Pericardium fibroblast (primary cell): ENCODE measurements around the gene PARG. TPM values are rescaled to one million over a fixed set of nuclear protein-coding genes. Genes with fewer than 3 reads are reported as not detected.

Experiments
- total RNA-seq: library from RNA; depleted of rRNA; stranded (reverse); fragments of >200 nt; gene quantifications from 2 replicates; pipeline ENCODE4 v1.2.3, GENCODE V29; 2015

Gene PARG
- total RNA-seq, result 10.9 and 13.7 TPM in 2 replicates

DNA sequence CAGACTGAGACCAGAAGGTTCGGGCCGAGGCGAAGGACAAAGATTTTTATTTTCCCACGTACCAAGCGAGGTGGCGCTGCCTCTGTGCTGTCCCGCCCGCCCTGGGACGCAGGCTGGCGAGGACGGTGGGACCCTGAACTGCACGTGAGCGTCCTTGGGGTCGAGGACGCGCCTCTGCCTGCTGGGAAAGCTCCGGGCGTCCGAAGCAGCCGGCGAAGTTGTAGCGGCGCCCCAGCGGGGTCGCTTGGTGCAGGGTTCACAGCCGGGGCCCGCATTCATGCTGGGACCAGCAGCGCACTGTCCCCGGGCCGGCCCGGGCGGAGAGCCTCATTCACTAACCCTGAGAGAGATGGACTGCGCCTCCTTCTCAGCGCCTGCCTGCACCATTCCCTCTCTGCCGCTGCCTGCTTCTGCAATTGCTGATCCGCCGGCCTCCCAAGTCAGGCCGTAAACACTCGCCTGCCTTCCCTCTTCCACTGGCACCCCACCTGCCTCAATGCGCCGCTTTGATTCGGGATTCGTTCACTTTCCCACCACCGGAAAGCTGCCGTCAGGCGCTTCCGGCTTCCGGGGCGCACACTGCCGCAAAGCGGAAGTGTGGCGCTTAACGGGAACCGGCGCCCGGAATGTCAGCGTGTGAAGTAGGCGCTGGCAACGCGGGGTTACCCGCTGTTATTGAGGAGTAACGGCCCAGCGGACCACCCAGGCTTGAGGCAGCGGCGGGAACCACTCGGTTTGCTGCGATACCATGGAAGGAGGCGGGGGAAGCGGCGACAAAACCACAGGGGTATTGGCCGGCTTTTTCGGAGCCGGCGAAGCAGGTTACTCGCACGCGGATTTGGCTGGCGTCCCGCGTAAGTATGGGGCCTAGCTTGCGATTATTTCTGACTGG lies at the start of gene PARG, which contains the start of gene TIMM23B:
PARG (minus strand) TSS at position 581 of the 892 bp plus-strand sequence; CDS start at position 279, 302 bp downstream.
TIMM23B (plus strand) TSS at position 607 of the 892 bp plus-strand sequence; CDS start at position 749, 142 bp downstream.

DNA sequence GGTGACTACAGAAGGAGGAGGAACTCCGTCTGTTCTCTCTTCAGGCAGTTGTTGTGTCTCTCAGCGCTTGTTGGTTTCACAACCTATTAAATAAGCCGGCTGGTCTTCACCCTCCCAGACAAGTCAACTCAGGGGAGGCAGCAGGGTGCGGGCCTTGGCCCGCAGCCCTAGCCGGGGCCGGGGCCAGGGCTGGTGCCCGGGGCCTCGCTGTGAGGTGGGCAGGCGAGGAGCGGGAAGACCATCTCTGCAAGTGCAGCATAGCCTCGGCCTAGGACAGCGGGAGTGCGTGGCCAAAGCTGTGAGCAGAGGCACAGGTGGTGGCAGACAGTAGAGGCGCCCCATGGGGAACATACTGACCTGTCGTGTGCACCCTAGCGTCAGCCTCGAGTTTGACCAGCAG lies 46.5 kb upstream of the PARG start, which contains the start of gene AGAP6:
AGAP6 (plus strand) TSS at position 31 of the 400 bp plus-strand sequence; CDS start at position 341, 310 bp downstream.

Other genes with a start within 250 kb of the PARG start
- 0.09 and 0.82 TPM in 2 replicates for gene OGDHL, start 179.7 kb downstream of the PARG start, total RNA-seq
- gene TIMM23B, start within 50 bp of the PARG start, total RNA-seq, result 5.4 and 13.7 TPM in 2 replicates
- 1.6 and 2.1 TPM in 2 replicates for gene AGAP6, start 46.4 kb upstream of the PARG start, total RNA-seq
- 27.2 and 35.9 TPM in 2 replicates for gene WASHC2A, start 125.9 kb upstream of the PARG start, total RNA-seq